ENCODE measurements around the gene E4F1. TPM values are rescaled to one million over a fixed set of nuclear protein-coding genes. Genes with fewer than 3 reads are reported as not detected.
"Not testable (repeated sequence)": the region's sequence is repeated elsewhere in the genome, so short reads cannot be mapped to it uniquely, and the experiment has no call there.

The E4F1 gene
- total RNA-seq, 1 donor from 2014 or later = 24.7 TPM

- DNase-seq (ENCODE audit: low spot score) = no peak
These were observed 7.0 kb downstream of the E4F1 start for GRCh38 chr16:2230376-2230775.

GRCh38 chr16:2231016-2231931, 7.9 kb downstream of the E4F1 start:
- no peak for DNase-seq (ENCODE audit: low spot score)

- no peak for DNase-seq (ENCODE audit: low spot score)
These were observed 9.0 kb downstream of the E4F1 start for GRCh38 chr16:2232094-2232990.

GRCh38 chr16:2233046-2233775, 9.8 kb downstream of the E4F1 start:
- no peak for DNase-seq (ENCODE audit: low spot score)

- DNase-seq (ENCODE audit: low spot score) = no peak
These were observed 10.8 kb downstream of the E4F1 start for GRCh38 chr16:2233872-2234812.

GRCh38 chr16:2234813-2235170, 11.4 kb downstream of the E4F1 start:
- DNase-seq (ENCODE audit: low spot score) = no peak

GRCh38 chr16:2235234-2235651, 11.9 kb downstream of the E4F1 start:
- no peak for DNase-seq (ENCODE audit: low spot score)

- no peak for DNase-seq (ENCODE audit: low spot score)
These were observed 12.4 kb downstream of the E4F1 start for GRCh38 chr16:2235695-2236336.

- DNase-seq (ENCODE audit: low spot score) = no peak
These were observed 13.1 kb downstream of the E4F1 start, which contains the start of gene DNASE1L2 for GRCh38 chr16:2236337-2237101. Gene DNASE1L2 (plus strand): TSS chr16:2236444. CDS start chr16:2236817, 373 bp downstream.

GRCh38 chr16:2237102-2237482, 13.7 kb downstream of the E4F1 start:
- no peak for DNase-seq (ENCODE audit: low spot score)

- DNase-seq (ENCODE audit: low spot score) = no peak
These were observed 14.2 kb downstream of the E4F1 start for GRCh38 chr16:2237493-2238149.

- DNase-seq (ENCODE audit: low spot score) = no peak
These were observed 14.9 kb downstream of the E4F1 start for GRCh38 chr16:2238150-2238837.

- no peak for DNase-seq (ENCODE audit: low spot score)
These were observed 15.7 kb downstream of the E4F1 start for GRCh38 chr16:2238838-2239675.

GRCh38 chr16:2240331-2240730, 16.9 kb downstream of the E4F1 start:
- not testable (repeated sequence) for DNase-seq (ENCODE audit: low spot score)

GRCh38 chr16:2242598-2242997, 19.2 kb downstream of the E4F1 start:
- DNase-seq (ENCODE audit: low spot score) = no peak

GRCh38 chr16:2243031-2243528, 19.7 kb downstream of the E4F1 start:
- DNase-seq (ENCODE audit: low spot score) = no peak

GRCh38 chr16:2243781-2244180, 20.4 kb downstream of the E4F1 start:
- no peak for DNase-seq (ENCODE audit: low spot score)

Measured in ureter (tissue), 1 donor.